K562 (cell line): ENCODE measurements around the gene INMT. TPM values are rescaled to one million over a fixed set of nuclear protein-coding genes. Genes with fewer than 3 reads are reported as not detected.

Experiments
- CBX3 ChIP-seq, 2 experiments: IDR thresholded peaks; 1 replicate in 1 of 2; 2 replicates in 1 of 2; pipeline ENCODE4 v1.6.1; 2012; ENCODE audit warnings: inconsistent platforms in 2 of 2, low read length in 2 of 2, borderline replicate concordance in 1 of 2, control low read depth in 1 of 2
- CHD1 ChIP-seq: fragments of 200-600 bp; sonication (generic); IDR thresholded peaks from one replicate; pipeline ENCODE4 v1.6.1; 2012; ENCODE audit warnings: mild to moderate bottlenecking, moderate library complexity, low read length, inconsistent platforms
- DNMT1 ChIP-seq: fragments of 450-650 bp; IDR thresholded peaks from 2 replicates; pipeline ENCODE4 v1.6.1; 2016; ENCODE audit warnings: antibody characterized with exemption, mild to moderate bottlenecking
- DPF2 ChIP-seq: fragments of 450-650 bp; IDR thresholded peaks from 2 replicates; pipeline ENCODE4 v1.6.1; 2016
- HDAC8 ChIP-seq: fragments of 450-650 bp; IDR thresholded peaks from 2 replicates; pipeline ENCODE4 v1.6.1; 2016; ENCODE audit warnings: mild to moderate bottlenecking, missing genetic modification characterization, moderate library complexity, missing compliant biosample characterization
- HNRNPL ChIP-seq: fragments of 200-400 bp; formaldehyde crosslinking; IDR thresholded peaks from 2 replicates; pipeline ENCODE4 v1.6.1; 2017; ENCODE audit warnings: low read depth, mild to moderate bottlenecking, low read length
- LEF1 ChIP-seq: fragments of 450-650 bp; IDR thresholded peaks from 2 replicates; pipeline ENCODE4 v1.6.1; 2016; ENCODE audit warnings: mild to moderate bottlenecking
- MED1 ChIP-seq: sonication (generic); formaldehyde crosslinking; IDR thresholded peaks from 2 replicates; pipeline ENCODE4 v1.8.1; 2023; ENCODE audit warnings: missing genetic modification reagents, borderline replicate concordance
- MEIS2 ChIP-seq: fragments of 450-650 bp; IDR thresholded peaks from 2 replicates; pipeline ENCODE4 v1.6.1; 2014; ENCODE audit warnings: mild to moderate bottlenecking; ENCODE audit not compliant: partially characterized antibody
- MTA3 ChIP-seq: fragments of 450-650 bp; formaldehyde crosslinking; IDR thresholded peaks from 2 replicates; pipeline ENCODE4 v1.6.1; 2017; ENCODE audit warnings: mild to moderate bottlenecking, borderline replicate concordance
- POU5F1 ChIP-seq: fragments of 150-350 bp; IDR thresholded peaks from 2 replicates; pipeline ENCODE4 v1.6.1; 2014; ENCODE audit warnings: borderline replicate concordance, low read length, low read depth, mild to moderate bottlenecking; ENCODE audit not compliant: partially characterized antibody
- PRMT5 ChIP-seq: sonication (generic); formaldehyde crosslinking; IDR thresholded peaks from 2 replicates; pipeline ENCODE4 v1.5.0; 2020; ENCODE audit warnings: missing genetic modification reagents
- RFX5 ChIP-seq: IDR thresholded peaks from 2 replicates; pipeline ENCODE4 v1.6.1; 2011; ENCODE audit warnings: low read depth, mild to moderate bottlenecking, improper control_type of control experiment, low read length
- RHOXF2B ChIP-seq: fragments of 250-450 bp; sonication (Bioruptor Pico); conservative IDR thresholded peaks from 2 replicates; pipeline ENCODE4 v1.5.1; 2021
- SFPQ ChIP-seq: fragments of 200-400 bp; formaldehyde crosslinking; IDR thresholded peaks from 2 replicates; pipeline ENCODE4 v1.6.1; 2017; ENCODE audit warnings: mild to moderate bottlenecking, low read depth, low read length, moderate library complexity
- SMAD1 ChIP-seq: fragments of 150-350 bp; IDR thresholded peaks from 2 replicates; pipeline ENCODE4 v1.6.1; 2014; ENCODE audit warnings: low read length, low read depth; ENCODE audit not compliant: partially characterized antibody
- SMC3 ChIP-seq: conservative IDR thresholded peaks from 2 replicates; pipeline ENCODE4 v1.6.1; 2011; ENCODE audit warnings: low read depth, low read length, improper control_type of control experiment; ENCODE audit not compliant: insufficient read depth
- SNIP1 ChIP-seq: fragments of 450-650 bp; IDR thresholded peaks from 2 replicates; pipeline ENCODE4 v1.7.1; 2017; ENCODE audit warnings: low read depth, mild to moderate bottlenecking
- XRCC5 ChIP-seq: fragments of 200-400 bp; formaldehyde crosslinking; IDR thresholded peaks from 2 replicates; pipeline ENCODE4 v1.6.1; 2017; ENCODE audit warnings: low read depth, mild to moderate bottlenecking, low read length
- ZFP30 ChIP-seq: fragments of 250-450 bp; sonication (Bioruptor Pico); IDR thresholded peaks from 2 replicates; pipeline ENCODE4 v1.8.0; 2022; ENCODE audit warnings: moderate library complexity, mild to moderate bottlenecking, inconsistent platforms, borderline replicate concordance
- ZFX ChIP-seq: sonication (generic); formaldehyde crosslinking; IDR thresholded peaks from 2 replicates; pipeline ENCODE4 v1.8.0; 2022; ENCODE audit warnings: mild to moderate bottlenecking, missing genetic modification reagents, moderate library complexity
- ZKSCAN1 ChIP-seq: fragments of 150-350 bp; IDR thresholded peaks from 2 replicates; pipeline ENCODE4 v1.6.1; 2016; ENCODE audit warnings: low read depth, low read length
- ZNF124 ChIP-seq: sonication (generic); formaldehyde crosslinking; IDR thresholded peaks from 2 replicates; pipeline ENCODE4 v1.8.1; 2022; ENCODE audit warnings: missing genetic modification reagents
- ZNF449 ChIP-seq: fragments of 250-450 bp; sonication (Bioruptor Pico); IDR thresholded peaks from 2 replicates; pipeline ENCODE4 v1.8.0; 2022; ENCODE audit warnings: moderate library complexity, mild to moderate bottlenecking, inconsistent platforms
- ZNF785 ChIP-seq: fragments of 250-450 bp; sonication (Bioruptor Pico); IDR thresholded peaks from 2 replicates; pipeline ENCODE4 v1.4.0; 2020; ENCODE audit warnings: mild to moderate bottlenecking
- polyA plus RNA-seq, 8 experiments: library from polyadenylated mRNA; depleted of rRNA in 4 of 8; stranded (reverse) in 5 of 8; unstranded in 3 of 8; fragments of >200 nt; fragmentation: Nextera tagmentation in 2 of 8; fragmentation: Illumina TruSeq in 1 of 8; extraction: Ambion mirVana in 2 of 8; extraction: Trizol in 1 of 8; gene quantifications; 2 replicates each; pipeline versions ENCODE4 v1.2.1 to v1.2.3, GENCODE V29; 2011 to 2014; ENCODE audit warnings: inconsistent platforms in 1 of 8, missing spikeins in 1 of 8
- total RNA-seq, 7 experiments: library from RNA; depleted of rRNA in 6 of 7; stranded (reverse); fragments of >200 nt in 6 of 7; fragmentation: Illumina TruSeq in 2 of 7; extraction: Trizol in 2 of 7; gene quantifications; 2 replicates each; pipeline versions ENCODE4 v1.2.1 to v1.2.3, GENCODE V29; 2011 to 2021; ENCODE audit warnings: low replicate concordance in 1 of 7
- TF ChIP-seq, protein P1 (sequence below): fragments of 450-650 bp; IDR thresholded peaks from one replicate; pipeline ENCODE4 v1.6.1; 2018; ENCODE audit warnings: mild to moderate bottlenecking, moderate library complexity; ENCODE audit not compliant: partially characterized antibody

INMT gene
- total and polyA plus RNA-seq, 9 of the 15 experiments (the other 6 are each of a cell fraction or from before 2014, with no cell fraction given) = 0.04 to 0.27 TPM; not detected in 7

- TF ChIP-seq POU5F1 (no peak), ZFP30 (CRISPR knock-in tag) (no peak), RFX5 (no peak), SMC3 (peak; percentile 85), SNIP1 (no peak), MED1 (CRISPR knock-in tag) (no peak), MEIS2 (no peak), HDAC8 (tag) (no peak), ZNF124 (CRISPR knock-in tag) (no peak), ZNF785 (CRISPR knock-in tag) (no peak), CHD1 (no peak), LEF1 (no peak), DNMT1 (no peak), SMAD1 (no peak), CBX3 (IDR thresholded peaks at IDR 0.05; ENCODE audit: borderline replicate concordance in 1 of 2, low read length in 2 of 2) (no peak), ZNF449 (no peak), XRCC5 (no peak), SFPQ (no peak), ZFX (CRISPR knock-in tag) (no peak), MTA3 (0 out of 2 replicates have a peak, but pooled peaks have one; percentile 22), HNRNPL (no peak), RHOXF2B (CRISPR knock-in tag) (no peak), ZKSCAN1 (no peak), PRMT5 (CRISPR knock-in tag) (no peak), DPF2 (no peak)
- TF ChIP-seq, protein P1, sequence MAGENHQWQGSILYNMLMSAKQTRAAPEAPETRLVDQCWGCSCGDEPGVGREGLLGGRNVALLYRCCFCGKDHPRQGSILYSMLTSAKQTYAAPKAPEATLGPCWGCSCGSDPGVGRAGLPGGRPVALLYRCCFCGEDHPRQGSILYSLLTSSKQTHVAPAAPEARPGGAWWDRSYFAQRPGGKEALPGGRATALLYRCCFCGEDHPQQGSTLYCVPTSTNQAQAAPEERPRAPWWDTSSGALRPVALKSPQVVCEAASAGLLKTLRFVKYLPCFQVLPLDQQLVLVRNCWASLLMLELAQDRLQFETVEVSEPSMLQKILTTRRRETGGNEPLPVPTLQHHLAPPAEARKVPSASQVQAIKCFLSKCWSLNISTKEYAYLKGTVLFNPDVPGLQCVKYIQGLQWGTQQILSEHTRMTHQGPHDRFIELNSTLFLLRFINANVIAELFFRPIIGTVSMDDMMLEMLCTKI = no peak
These were observed 8.4 kb upstream of the INMT start (continued) for GRCh38 chr7:30743371-30744074.
